ENCODE measurements around the gene MIPOL1. TPM values are rescaled to one million over a fixed set of nuclear protein-coding genes. Genes with fewer than 3 reads are reported as not detected.

MIPOL1 gene
- total RNA-seq, 1 donor from 2014 or later: 24.8 TPM

GRCh38 chr14:37601865-37602264 lies 404.1 kb downstream of the MIPOL1 start:
- intact Hi-C loops (cut with DNase I): no loop called here
- H3K36me3 ChIP-seq: no peaks in the 10 kb centered on the region
- H3K27ac ChIP-seq: no peak overlapping the region
- peaks cover 29% of the 10 kb centered on the region for H3K4me1 ChIP-seq
- TF ChIP-seq CTCF (IDR thresholded peaks at IDR 0.05) (no peak), POLR2A (IDR thresholded peaks at IDR 0.05) (no peak), POLR2AphosphoS5 (IDR thresholded peaks at IDR 0.05; ENCODE audit: insufficient read depth in 1 of 2, low read depth in 1 of 2) (no peak)
- no peaks in the 10 kb centered on the region for H3K9me3 ChIP-seq
- no peak overlapping the region for H3K4me3 ChIP-seq
- no peak for DNase-seq (ENCODE audit: extremely low spot score in 2 of 2)
- H3K27me3 ChIP-seq: peaks cover 34% of the 10 kb centered on the region

Small RNA genes lying within 50 kb of the gene (small RNA-seq; reads per million reads assigned to genes)
- gene RNU6-273P (not detected), gene RNU6-886P (not detected)

Other genes starting within 250 kb of the MIPOL1 start
- gene SLC25A21, start 25.3 kb upstream of the MIPOL1 start, total RNA-seq: 0.49 TPM

Data from vagina (tissue), 2 donors.